ENCODE measurements around the gene SLC38A10. TPM values are rescaled to one million over a fixed set of nuclear protein-coding genes. Genes with fewer than 3 reads are reported as not detected.

The SLC38A10 gene
- polyA plus RNA-seq, 1 donor from 2014 or later, result 37.4 TPM

GRCh38 chr17:81218459-81218858 lies 76.6 kb downstream of the SLC38A10 start:
- H3K27me3 ChIP-seq (ENCODE audit: insufficient read depth, low read depth, low read length), result no peaks in the 10 kb centered on the region
- no peak overlapping the region for H3K9ac ChIP-seq (ENCODE audit: low read length)
- H3K4me3 ChIP-seq (ENCODE audit: low read length), result no peak overlapping the region
- H3K4me2 ChIP-seq (ENCODE audit: low read length), result no peak overlapping the region
- no peak overlapping the region for H2AFZ ChIP-seq (ENCODE audit: low read depth, low read length)
- H3K27ac ChIP-seq (ENCODE audit: low read length), result no peak overlapping the region
- peaks cover 14% of the 10 kb centered on the region for H3K79me2 ChIP-seq (replicated peaks; ENCODE audit: insufficient read depth, low read length)
- TF ChIP-seq REST (IDR thresholded peaks at IDR 0.05; ENCODE audit: borderline replicate concordance) (no peak), MXI1 (conservative IDR thresholded peaks at IDR 0.05; ENCODE audit: poor library complexity, severe bottlenecking) (no peak), POLR2AphosphoS5 (IDR thresholded peaks at IDR 0.05) (no peak), EZH2 (IDR thresholded peaks at IDR 0.05; ENCODE audit: borderline replicate concordance, insufficient read depth, low read length, poor library complexity, severe bottlenecking) (no peak), CTCF (IDR thresholded peaks at IDR 0.05; ENCODE audit: poor library complexity, severe bottlenecking) (no peak), EP300 (conservative IDR thresholded peaks at IDR 0.05; ENCODE audit: poor library complexity, severe bottlenecking) (no peak), SMC3 (conservative IDR thresholded peaks at IDR 0.05; ENCODE audit: poor library complexity) (no peak), TAF1 (IDR thresholded peaks at IDR 0.05; ENCODE audit: low read depth) (no peak), RAD21 (conservative IDR thresholded peaks at IDR 0.05) (no peak)
- no peaks in the 10 kb centered on the region for H3K36me3 ChIP-seq (ENCODE audit: insufficient read depth, low read length)
- H3K9me2 ChIP-seq (ENCODE audit: insufficient read depth, low read length), result no peaks in the 10 kb centered on the region
- H3F3A ChIP-seq (ENCODE audit: insufficient read depth, low read length, poor library complexity, severe bottlenecking), result no peaks in the 10 kb centered on the region
- no peaks in the 10 kb centered on the region for H3K9me3 ChIP-seq (ENCODE audit: low read length)
- H4K20me1 ChIP-seq (ENCODE audit: insufficient read depth), result no peaks in the 10 kb centered on the region

- Histone ChIP-seq H2AFZ (ENCODE audit: low read depth, low read length) (no peak overlapping the region), H3K9me3 (ENCODE audit: low read length) (no peaks in the 10 kb centered on the region), H3K4me3 (ENCODE audit: low read length) (no peak overlapping the region), H4K20me1 (ENCODE audit: insufficient read depth) (no peaks in the 10 kb centered on the region), H3K79me2 (replicated peaks; ENCODE audit: insufficient read depth, low read length) (peaks cover 14% of the 10 kb centered on the region), H3F3A (ENCODE audit: insufficient read depth, low read length, poor library complexity, severe bottlenecking) (no peaks in the 10 kb centered on the region), H3K9ac (ENCODE audit: low read length) (no peak overlapping the region), H3K36me3 (ENCODE audit: insufficient read depth, low read length) (no peaks in the 10 kb centered on the region), H3K27ac (ENCODE audit: low read length) (no peak overlapping the region), H3K27me3 (ENCODE audit: insufficient read depth, low read depth, low read length) (no peaks in the 10 kb centered on the region), H3K4me2 (ENCODE audit: low read length) (no peak overlapping the region), H3K9me2 (ENCODE audit: insufficient read depth, low read length) (no peaks in the 10 kb centered on the region)
- TF ChIP-seq POLR2AphosphoS5 (IDR thresholded peaks at IDR 0.05) (no peak), EZH2 (IDR thresholded peaks at IDR 0.05; ENCODE audit: borderline replicate concordance, insufficient read depth, low read length, poor library complexity, severe bottlenecking) (no peak)
Measured at GRCh38 chr17:81217491-81217890, 77.6 kb downstream of the SLC38A10 start.

GRCh38 chr17:81213978-81214377 lies 81.1 kb downstream of the SLC38A10 start:
- no peak overlapping the region for H2AFZ ChIP-seq (ENCODE audit: low read depth, low read length)
- no peaks in the 10 kb centered on the region for H3K9me2 ChIP-seq (ENCODE audit: insufficient read depth, low read length)
- no peaks in the 10 kb centered on the region for H3F3A ChIP-seq (ENCODE audit: insufficient read depth, low read length, poor library complexity, severe bottlenecking)
- no peak overlapping the region for H3K9ac ChIP-seq (ENCODE audit: low read length)
- H3K9me3 ChIP-seq (ENCODE audit: low read length), result no peaks in the 10 kb centered on the region
- no peaks in the 10 kb centered on the region for H3K36me3 ChIP-seq (ENCODE audit: insufficient read depth, low read length)
- no peaks in the 10 kb centered on the region for H3K79me2 ChIP-seq (replicated peaks; ENCODE audit: insufficient read depth, low read length)
- H3K4me2 ChIP-seq (ENCODE audit: low read length), result no peak overlapping the region
- H3K4me3 ChIP-seq (ENCODE audit: low read length), result no peak overlapping the region
- no peak overlapping the region for H3K27ac ChIP-seq (ENCODE audit: low read length)
- no peaks in the 10 kb centered on the region for H4K20me1 ChIP-seq (ENCODE audit: insufficient read depth)
- H3K27me3 ChIP-seq (ENCODE audit: insufficient read depth, low read depth, low read length), result no peaks in the 10 kb centered on the region
- TF ChIP-seq TAF1 (IDR thresholded peaks at IDR 0.05; ENCODE audit: low read depth), result no peak
- TF ChIP-seq RAD21 (conservative IDR thresholded peaks at IDR 0.05), result no peak
- TF ChIP-seq REST (IDR thresholded peaks at IDR 0.05; ENCODE audit: borderline replicate concordance), result no peak
- no peak for TF ChIP-seq CTCF (IDR thresholded peaks at IDR 0.05; ENCODE audit: poor library complexity, severe bottlenecking)
- no peak for TF ChIP-seq MXI1 (conservative IDR thresholded peaks at IDR 0.05; ENCODE audit: poor library complexity, severe bottlenecking)
- no peak for TF ChIP-seq POLR2AphosphoS5 (IDR thresholded peaks at IDR 0.05)
- no peak for TF ChIP-seq EP300 (conservative IDR thresholded peaks at IDR 0.05; ENCODE audit: poor library complexity, severe bottlenecking)
- TF ChIP-seq EZH2 (IDR thresholded peaks at IDR 0.05; ENCODE audit: borderline replicate concordance, insufficient read depth, low read length, poor library complexity, severe bottlenecking), result no peak
- TF ChIP-seq SMC3 (conservative IDR thresholded peaks at IDR 0.05; ENCODE audit: poor library complexity), result no peak
